KG1 (cell line): ENCODE results near the gene PIGM.

Experiments
- DNase-seq: peaks from one replicate; lab custom pipeline; 2025; lab: John Stamatoyannopoulos, UW

The PIGM gene

DNA sequence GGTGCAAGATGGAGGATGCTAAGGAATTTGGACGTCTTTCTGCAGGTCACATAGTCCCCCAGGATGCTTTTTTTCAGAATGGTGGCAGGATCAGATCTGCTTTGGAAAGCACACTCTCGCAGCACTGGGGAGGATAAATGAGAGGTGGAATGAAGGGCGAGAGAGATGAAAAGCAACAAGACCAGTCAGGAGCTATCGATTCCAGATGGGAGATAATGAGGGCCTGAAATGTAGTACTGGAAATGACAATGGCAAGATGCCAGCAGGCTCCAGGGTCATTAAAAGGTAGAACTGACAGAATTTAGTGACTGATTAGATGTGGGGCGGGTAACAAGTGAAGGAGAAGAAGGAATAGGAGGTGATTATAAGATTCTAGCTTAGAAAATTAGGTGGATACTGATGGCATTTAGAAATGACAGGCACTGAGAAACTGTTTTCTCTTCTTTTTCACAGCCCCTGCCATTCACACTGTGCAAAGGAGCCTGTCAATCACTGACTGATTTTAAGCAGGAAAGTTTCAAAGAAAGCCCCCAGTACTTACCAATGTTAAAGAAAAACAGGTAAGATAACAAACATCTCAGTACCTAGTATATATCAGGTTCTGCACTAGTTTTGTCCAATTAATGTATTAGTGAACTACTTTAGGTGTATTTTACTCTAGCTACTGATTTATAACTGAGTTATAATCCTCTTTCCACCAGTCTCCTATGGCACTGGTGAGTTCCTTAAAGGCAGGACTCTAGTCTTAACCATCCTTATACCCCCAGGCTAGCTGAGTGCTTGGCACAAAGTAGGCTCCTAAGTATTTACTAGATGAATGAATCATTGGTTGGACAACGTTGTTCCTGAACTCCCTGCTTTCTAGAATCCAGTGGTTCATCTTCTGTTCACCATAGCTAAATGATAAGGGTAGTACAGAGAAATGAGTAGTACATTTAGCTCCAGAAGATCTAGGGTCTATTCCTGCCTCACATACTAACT lies 9.2 kb downstream of the PIGM start:
- no peak for DNase-seq

DNA sequence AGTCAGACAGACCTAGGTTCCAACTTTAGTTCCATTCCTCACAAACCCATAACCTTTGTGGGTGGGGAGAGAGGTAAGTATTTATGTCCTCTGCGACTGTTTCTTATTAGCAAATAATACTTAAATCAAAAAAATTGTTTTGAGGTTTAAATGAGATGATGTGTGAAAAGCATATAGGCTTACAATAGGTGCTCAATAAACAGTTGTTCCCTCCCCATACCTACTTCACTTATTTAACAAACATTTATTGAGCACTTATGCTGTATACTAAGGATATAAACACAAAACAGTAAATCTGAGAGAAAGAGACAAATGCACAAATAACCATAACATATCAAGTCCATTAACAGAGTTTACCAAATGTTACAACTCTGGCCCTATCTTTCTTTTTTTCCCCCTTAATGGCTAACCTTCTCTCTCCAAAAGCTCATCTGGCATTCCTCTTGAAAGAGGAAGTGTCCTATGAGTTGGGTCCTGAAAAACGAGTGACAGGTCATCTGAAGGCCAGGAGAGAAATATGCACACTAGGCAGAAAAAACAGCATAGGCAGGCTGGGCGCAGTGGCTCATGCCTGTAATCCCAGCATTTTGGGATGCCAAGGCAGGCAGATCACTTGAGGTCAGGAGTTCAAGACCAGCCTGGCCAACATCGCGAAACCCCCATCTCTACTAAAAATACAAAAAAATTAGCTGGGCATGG lies 10.3 kb downstream of the PIGM start:
- DNase-seq, result no peak

GRCh38 chr1:160020196-160020595 lies 11.6 kb downstream of the PIGM start:
- no peak for DNase-seq

DNA sequence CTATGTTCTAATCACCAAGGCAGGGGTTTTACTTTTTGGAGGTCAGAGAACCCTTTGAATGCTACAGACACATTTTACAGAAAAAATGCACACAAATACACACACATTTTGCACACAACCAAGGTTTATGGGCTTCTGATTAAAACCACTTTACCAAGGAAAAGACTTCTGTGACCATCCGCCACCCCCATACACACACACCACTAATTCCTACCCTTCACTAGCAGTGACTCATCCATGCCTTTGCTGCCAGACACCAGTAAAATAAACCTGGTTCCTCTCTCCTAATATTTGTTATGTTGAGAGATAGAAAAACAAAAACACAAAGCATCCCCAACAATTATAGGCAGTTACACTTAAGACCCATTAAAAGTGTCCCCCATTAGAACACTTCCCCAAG lies 12.9 kb downstream of the PIGM start:
- DNase-seq, result no peak

GRCh38 chr1:160018347-160018746 lies 13.4 kb downstream of the PIGM start:
- no peak for DNase-seq

DNA sequence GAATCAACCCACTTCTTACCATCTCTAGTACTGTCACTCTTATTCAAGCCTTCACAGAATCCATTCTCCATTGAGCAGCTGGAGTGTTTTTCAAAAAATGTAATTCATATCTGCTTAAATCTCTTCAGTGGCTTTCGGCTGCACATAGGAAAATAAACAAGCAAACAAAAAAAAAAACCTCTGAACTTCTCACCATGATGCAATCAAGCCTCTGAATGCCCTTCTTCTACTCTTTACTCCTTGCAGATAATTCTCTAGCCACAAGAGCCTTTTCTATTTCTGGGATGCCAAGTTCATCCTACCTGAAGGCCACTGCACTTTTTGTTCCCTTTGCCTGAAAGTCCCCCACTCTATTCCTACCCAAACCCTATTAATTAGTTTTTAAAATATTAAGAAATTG lies 14.2 kb downstream of the PIGM start:
- DNase-seq, result no peak

DNA sequence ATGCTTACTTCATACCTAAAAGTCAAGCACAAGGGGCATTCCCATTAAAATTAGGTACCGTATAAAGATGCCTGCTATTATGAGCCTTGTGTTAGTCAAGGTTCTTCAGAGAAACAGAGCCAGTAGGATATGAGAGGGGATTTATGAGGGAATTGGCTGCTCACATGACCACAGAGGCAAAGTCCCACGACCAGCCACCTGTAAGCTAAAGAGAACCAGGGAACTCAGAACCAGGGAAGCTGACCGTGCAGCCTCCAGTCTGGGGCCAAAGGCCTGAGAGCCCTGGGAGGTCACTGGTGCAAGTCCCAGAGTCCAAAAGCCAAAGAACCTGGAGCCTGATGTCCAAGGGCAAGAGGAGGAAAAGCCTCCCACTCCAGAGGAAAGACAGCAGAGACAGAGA lies 20.0 kb downstream of the PIGM start:
- DNase-seq, result no peak

DNA sequence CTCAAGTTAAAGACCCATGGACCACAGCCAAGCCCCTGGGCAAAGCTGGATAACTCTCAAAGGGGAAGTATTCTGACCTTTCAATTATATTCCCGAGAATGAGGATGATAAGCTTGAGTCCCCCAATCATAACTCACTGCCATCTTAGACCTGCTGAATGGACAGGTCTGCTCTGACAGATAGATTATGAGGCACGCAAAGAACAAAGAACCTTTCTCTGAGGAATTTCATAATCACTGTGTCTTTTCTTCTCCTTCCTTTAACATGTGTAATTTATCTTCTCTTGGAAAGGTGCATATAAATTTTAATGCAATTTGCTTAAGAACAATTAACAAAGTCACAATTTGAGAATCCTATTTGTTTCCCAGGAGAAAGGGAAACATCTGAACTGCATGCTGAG lies 22.0 kb downstream of the PIGM start:
- DNase-seq, result no peak

DNA sequence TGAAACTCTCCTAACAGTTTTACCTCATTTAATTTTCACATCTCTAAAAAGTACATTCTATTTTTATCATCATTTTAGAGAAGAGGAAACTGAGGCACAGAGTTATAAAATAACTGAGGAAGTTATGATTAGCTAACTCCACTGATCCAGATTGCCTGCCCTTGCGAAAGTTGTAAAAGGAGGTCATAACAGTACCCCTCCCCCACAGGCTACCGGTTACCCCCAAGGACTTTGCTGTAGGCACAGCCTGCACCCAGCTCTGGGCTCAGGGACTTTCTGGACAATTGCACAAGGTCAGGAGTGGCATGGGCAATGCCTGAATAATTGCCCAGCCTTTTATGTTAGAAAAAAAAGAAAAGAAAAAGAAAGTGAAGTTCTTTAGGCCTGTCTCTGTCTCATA lies 22.7 kb downstream of the PIGM start:
- no peak for DNase-seq

DNA sequence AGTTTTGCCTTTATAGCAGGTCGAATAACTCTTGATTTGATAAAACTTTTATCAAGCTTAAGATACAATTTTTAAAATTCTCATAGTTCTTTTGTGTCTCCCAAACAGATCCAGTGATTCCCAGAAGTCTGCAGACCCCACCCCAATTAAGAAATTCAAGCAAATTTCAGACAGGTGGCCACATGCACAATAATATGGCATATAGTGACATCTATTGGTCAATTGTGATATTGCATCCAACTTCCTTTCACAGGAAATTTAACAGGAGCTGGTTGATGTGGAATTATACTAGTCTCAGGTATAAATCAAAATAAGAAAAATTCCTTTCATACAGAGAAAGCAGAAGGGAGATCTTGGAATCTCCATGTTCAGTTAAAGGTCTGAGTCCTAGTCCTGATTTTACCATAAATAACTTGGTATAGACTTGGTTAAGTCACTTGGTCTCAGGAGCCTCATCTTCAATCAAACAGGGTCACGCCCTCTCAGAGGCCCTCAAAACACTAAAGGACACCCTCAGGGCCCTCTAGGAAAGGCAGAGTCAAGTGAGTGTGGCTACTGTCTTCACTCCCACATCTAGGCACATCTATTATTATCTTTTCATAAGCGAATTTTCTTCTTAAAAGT lies 24.1 kb downstream of the PIGM start:
- peak; percentile 52 for DNase-seq

DNA sequence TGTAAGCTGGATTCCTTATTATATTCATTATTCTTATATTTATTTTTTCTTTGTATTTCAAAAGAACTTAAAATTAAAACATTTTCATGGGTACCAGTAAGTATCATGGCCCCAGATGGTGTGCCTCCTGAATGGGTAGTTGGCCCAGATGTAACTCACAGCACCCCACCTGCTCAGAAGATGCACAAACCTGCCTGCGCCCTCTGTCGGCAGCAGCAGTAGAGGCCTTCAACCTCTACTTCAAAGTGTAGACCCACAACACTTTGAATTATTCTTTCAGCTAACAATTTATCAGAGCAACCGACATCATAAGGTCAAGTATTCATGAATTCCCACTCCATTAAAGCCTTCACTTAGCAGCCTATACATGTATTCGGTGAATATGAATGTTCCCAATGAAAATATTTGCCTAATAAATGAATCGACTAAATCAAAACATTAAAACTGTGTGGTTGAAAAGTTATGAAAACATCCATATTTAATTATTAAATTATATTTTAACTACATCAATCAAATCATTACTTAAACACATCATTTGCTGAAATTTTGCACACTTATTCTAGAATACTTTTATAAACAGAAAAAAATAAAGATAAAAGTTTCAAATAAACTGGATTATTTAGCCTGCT lies 25.4 kb downstream of the PIGM start:
- DNase-seq, result no peak

DNA sequence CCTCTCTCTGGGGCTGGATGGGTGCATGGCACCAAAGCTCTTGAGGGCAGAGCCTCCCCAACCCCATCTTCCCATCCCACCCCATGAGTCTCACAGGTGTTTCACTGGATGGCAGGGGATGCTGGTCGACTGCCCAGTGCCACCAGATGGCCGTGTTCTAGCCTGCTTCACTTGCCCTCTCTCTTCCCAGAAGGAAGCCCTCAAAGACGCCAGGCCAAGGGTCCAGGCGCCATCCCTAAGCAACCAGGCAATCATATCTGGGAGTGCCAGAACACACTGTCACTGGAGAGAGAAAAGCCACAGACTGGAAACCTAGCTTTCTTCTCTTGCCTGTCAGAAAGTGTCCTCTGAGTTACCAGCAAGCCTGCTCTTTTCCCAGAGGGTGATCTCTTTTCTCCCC lies 26.7 kb downstream of the PIGM start:
- no peak for DNase-seq

GRCh38 chr1:160004425-160004824 lies 27.4 kb downstream of the PIGM start:
- no peak for DNase-seq

- no peak for DNase-seq
Observed at GRCh38 chr1:160004001-160004400, 27.8 kb downstream of the PIGM start.

DNA sequence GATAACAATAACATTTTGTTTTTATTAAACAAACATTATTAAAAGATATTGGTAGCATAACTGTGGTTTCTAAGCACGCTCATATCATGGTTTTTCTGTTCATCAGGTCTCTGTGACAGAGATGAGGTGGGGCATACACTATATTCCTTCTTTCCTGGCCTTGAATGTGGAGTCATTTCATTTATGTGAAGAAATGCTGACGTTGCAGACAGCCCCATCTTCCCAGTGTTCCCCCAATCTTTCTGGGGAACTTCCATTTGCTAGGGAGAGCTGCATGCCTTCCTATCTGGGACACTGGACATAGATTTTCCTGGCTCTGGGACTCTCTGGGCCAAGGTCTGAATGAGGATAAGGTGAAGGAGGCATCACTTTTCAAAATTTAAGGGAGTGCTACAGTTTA lies 30.4 kb downstream of the PIGM start:
- no peak for DNase-seq

DNA sequence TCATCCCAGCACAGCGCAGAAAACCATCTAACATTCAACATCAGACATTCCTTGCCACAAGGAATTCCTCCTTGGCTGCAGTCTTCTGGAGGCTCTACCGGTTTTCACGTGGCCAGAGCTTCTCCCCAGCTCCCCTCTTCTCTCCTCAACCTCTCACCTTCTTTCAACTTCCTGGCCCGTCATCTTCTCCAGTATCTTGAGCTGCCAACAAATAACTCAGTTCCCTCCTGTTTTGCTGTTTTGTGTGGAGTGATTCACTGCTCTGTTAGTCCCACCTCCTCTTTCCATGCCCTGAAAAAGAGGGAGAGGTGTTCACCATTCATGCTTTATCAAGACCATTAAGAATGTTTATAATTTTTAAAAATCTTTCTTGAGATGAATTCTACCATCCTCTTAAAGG lies 32.6 kb downstream of the PIGM start:
- no peak for DNase-seq

GRCh38 chr1:159996653-159997052 lies 35.1 kb downstream of the PIGM start:
- no peak for DNase-seq

GRCh38 chr1:159994896-159995295 lies 36.9 kb downstream of the PIGM start:
- DNase-seq, result no peak

DNA sequence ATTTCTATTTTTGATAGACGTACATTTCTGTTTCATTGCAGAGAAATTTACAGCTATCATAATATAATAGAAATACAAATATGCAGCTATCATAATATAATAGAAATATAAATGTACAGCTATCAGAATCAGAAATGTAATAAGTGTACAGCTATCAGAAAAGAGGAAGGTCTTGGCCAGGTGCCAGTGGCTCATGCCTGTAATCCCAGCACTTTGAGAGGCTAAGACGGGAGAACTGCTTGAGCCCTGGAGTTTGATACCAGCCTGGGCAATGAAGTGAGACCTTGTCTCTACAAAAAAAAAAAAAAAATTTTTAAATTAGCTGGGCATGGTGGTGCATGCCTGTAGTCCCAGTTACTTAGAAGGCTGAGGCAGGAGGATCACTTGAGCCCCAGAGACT lies 37.9 kb downstream of the PIGM start:
- DNase-seq, result no peak

GRCh38 chr1:159992161-159992560 lies 39.6 kb downstream of the PIGM start:
- no peak for DNase-seq

DNA sequence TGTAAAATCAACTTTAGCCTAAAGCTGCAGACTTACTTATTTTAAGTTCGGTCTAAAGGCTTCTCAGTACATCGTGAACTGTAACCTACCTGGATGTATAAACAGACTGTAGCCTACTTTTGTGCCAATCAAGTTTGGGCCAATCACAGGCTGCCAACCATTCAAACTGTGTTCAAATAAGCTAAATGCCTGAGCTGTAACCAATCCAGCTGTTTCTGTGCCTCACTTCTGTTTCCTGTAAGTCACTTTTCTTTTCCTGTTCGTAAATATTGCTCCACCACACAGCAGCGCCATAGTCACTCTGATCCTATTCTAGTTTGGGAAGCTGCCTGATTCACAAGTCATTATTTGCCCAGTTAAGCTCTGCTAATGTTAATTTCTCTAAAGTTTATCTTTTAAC lies 40.3 kb downstream of the PIGM start:
- DNase-seq, result peak; percentile 3

DNA sequence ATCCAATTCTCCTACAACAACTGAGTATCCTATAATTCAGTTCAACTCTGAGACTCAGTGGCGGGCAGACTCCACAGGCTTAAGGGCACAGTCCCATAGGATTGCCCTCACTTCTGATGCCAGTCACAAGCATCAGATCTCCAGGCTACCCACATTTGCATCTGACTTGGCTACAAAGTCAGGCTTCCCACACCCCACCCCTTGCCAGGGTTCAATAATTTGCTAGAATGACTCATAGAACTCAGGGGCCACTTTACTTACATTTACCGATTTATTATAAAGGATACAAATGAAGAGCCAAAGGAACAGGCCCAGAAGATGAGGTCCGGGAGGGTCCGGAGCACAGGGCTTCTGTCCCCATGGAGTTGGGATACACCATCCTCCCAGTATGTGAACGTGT lies 41.8 kb downstream of the PIGM start:
- DNase-seq, result no peak
